Measurements from ENCODE around the gene SIN3B.

Gene SIN3B

GRCh38 chr19:16814526-16815100 is 14.6 kb upstream of the SIN3B start:
- no peak overlapping the region for H3K4me3 ChIP-seq

DNA sequence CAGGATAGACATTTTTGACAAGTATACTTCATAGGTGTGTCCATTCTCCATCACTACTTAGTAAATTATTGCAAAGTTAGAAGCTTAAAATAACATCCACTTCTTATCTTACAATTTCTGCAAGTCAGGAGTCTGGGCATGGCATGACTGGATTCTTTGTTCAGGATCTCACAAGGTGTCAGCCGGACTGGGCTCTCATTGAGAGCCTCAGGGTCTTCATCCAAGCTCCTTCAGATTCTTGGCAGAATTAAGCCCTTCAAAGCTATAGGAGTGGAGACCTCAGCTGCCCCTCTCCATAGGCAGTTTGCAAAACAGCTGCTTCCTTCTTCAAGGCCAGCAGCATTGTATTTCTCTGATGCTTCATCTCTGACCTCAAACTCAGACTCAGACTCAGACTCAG is 9.1 kb upstream of the SIN3B start:
- Histone ChIP-seq H3K9ac (no peak overlapping the region), H3K27ac (no peak overlapping the region), H3K27me3 (no peaks in the 10 kb centered on the region), H3K4me3 (no peak overlapping the region), H3K4me2 (no peak overlapping the region), H4K20me1 (no peaks in the 10 kb centered on the region), H3K36me3 (no peaks in the 10 kb centered on the region), H3K9me3 (replicated peaks in 1 of 11) (no peaks in the 10 kb centered on the region), H3K4me1 (peaks cover 3 to 8% (median 5%) of the 10 kb centered on the region in 10 experiments)
- TF ChIP-seq Cebpa-rat (IDR thresholded peaks at IDR 0.05): no peak

More at GRCh38 chr19:16814526-16815100, 14.6 kb upstream of the SIN3B start:
- Histone ChIP-seq H3K4me2 (no peak overlapping the region), H4K20me1 (no peaks in the 10 kb centered on the region), H3K9ac (no peak overlapping the region), H3K36me3 (no peaks in the 10 kb centered on the region), H3K27me3 (no peaks in the 10 kb centered on the region), H3K27ac (no peak overlapping the region), H3K9me3 (replicated peaks in 1 of 11) (no peaks in the 10 kb centered on the region), H3K4me1 (no peaks in the 10 kb centered on the region)
- TF ChIP-seq Cebpa-rat (IDR thresholded peaks at IDR 0.05): no peak

DNA sequence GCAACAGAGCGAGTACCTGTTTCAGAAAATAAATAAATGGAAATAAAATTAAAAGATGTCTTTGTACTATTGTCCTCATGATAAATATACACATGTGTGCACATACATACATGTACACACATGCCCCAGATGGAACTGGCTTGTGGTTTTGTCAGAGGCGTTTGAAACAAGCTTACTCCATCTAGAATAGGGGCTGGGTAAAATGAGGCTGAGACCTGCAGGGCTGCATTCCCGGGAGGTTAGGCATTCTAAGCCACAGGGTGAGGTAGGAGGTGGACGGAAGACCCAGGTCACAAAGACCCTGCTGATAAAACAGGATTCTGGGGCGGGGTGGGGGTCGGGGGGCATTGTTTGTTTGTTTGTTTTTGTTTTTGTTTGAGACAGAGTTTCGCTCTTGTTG is 8.1 kb upstream of the SIN3B start:
- Histone ChIP-seq H3K27me3 (no peaks in the 10 kb centered on the region), H3K4me3 (no peak overlapping the region), H3K36me3 (no peaks in the 10 kb centered on the region), H3K9ac (no peak overlapping the region), H3K4me2 (no peak overlapping the region), H4K20me1 (no peaks in the 10 kb centered on the region), H3K4me1 (peaks cover 14 to 17% (median 15%) of the 10 kb centered on the region in 10 experiments), H3K9me3 (replicated peaks in 1 of 11) (no peaks in the 10 kb centered on the region), H3K27ac (no peak overlapping the region)
- TF ChIP-seq Cebpa-rat (IDR thresholded peaks at IDR 0.05): no peak

- H3K9me3 ChIP-seq (replicated peaks in 1 of 11): no peaks in the 10 kb centered on the region
- no peak overlapping the region for H3K4me3 ChIP-seq
- peaks cover 14 to 20% (median 17%) of the 10 kb centered on the region in 10 experiments for H3K4me1 ChIP-seq
- no peak overlapping the region for H3K4me2 ChIP-seq
- no peak overlapping the region for H3K9ac ChIP-seq
- H4K20me1 ChIP-seq: no peaks in the 10 kb centered on the region
- no peak overlapping the region for H3K27ac ChIP-seq
- H3K36me3 ChIP-seq: no peaks in the 10 kb centered on the region
- no peaks in the 10 kb centered on the region for H3K27me3 ChIP-seq
- TF ChIP-seq Cebpa-rat (IDR thresholded peaks at IDR 0.05): no peak
These were observed 6.5 kb upstream of the SIN3B start for GRCh38 chr19:16822648-16823047.

DNA sequence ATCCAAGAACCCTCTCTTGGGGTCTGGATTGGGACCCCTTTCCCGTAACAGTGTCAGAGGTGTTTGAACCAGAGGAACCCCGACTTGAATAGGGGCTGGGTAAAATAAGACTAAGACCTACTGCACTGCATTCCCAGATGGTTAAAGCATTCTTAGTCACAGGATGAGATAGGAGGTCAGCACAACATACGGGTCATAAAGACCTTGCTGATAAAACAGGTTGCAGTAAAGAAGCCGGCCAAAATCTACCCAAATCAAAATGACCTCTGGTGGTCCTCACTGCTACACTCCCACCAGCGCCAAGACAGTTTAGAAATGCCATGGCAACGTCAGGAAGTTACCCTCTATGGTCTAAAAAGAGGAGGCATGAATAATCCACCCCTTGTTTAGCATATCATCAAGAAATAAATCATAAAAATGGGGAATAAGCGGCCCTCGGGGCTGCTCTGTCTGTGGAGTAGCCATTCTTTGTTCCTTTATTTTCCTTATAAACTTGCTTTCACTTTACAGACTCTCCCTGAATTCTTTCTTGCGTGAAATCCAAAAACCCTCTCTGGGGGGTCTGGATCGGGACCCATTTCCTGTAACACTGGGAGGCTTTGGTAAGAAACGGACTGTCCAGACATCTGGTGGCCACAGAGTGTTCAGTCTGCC is 4.4 kb upstream of the SIN3B start:
- Histone ChIP-seq H3K9ac (peak overlapping the region in 4 of 11 experiments; percentile 5 to 42 (median 22); a peak in 2 of 22 replicates), H3K4me2 (peak overlapping the region; percentile 32 to 78 (median 63)), H3K36me3 (no peaks in the 10 kb centered on the region), H3K27ac (no peak overlapping the region), H3K4me1 (peaks cover 15 to 24% (median 19%) of the 10 kb centered on the region in 10 experiments), H3K9me3 (replicated peaks in 1 of 11) (peaks cover 0 to 5% (median 0%) of the 10 kb centered on the region in 11 experiments; a peak in 2 of 22 replicates), H3K27me3 (no peaks in the 10 kb centered on the region), H4K20me1 (peaks cover 0 to 2% (median 0%) of the 10 kb centered on the region in 11 experiments; a peak in 2 of 22 replicates), H3K4me3 (no peak overlapping the region; a peak in 3 of 20 replicates)
- no peak for TF ChIP-seq Cebpa-rat (IDR thresholded peaks at IDR 0.05)

DNA sequence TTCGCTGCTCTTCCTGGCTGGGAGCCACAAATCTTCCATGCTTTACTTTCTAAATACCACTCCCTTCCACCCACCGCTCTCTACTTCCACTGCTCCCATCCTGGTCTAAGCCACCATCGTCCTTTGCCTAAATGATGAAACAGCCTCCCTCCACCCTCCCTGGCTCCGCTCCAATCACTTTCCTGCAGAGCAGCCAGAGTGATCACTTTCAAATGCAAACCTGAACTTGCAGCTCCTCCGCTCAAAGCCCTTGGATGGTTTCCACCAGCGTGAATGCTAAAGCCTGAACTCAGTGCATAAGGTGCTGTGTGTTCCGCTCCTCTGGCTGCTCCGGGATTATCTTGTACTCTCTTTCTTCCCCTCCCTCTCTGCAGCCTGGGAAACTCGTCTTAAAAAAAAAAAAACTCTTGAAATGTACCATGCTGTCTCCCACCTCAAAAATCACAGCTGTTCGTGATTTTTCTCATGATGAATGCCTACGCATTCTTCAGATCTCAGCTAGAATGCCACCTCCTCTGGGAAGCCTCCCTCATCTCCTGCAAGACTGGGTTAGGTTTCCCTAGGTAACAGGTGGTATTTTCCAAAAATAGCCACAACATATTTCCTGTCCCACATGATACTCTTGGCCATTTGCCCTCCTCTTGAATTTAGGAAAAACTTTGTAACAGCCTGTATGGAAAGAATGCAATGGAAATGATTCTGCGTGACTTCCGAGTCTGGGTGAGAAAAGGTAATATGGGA is 3.7 kb upstream of the SIN3B start:
- H3K27me3 ChIP-seq: no peaks in the 10 kb centered on the region
- H3K36me3 ChIP-seq: peaks cover 0 to under 1% (median 0%) of the 10 kb centered on the region in 11 experiments; a peak in 2 of 22 replicates
- peaks cover 0 to 5% (median 0%) of the 10 kb centered on the region in 11 experiments; a peak in 2 of 22 replicates for H3K9me3 ChIP-seq (replicated peaks in 1 of 11)
- H3K4me1 ChIP-seq: peaks cover 22 to 31% (median 26%) of the 10 kb centered on the region in 10 experiments
- no peak overlapping the region for H3K27ac ChIP-seq
- H3K9ac ChIP-seq: peak overlapping the region in 4 of 11 experiments; percentile 5 to 42 (median 22); a peak in 2 of 22 replicates
- H3K4me2 ChIP-seq: peak overlapping the region; percentile 32 to 78 (median 63)
- peaks cover 0 to 9% (median 0%) of the 10 kb centered on the region in 11 experiments; a peak in 2 of 22 replicates for H4K20me1 ChIP-seq
- TF ChIP-seq Cebpa-rat (IDR thresholded peaks at IDR 0.05): no peak
- no peak overlapping the region; a peak in 3 of 20 replicates for H3K4me3 ChIP-seq

GRCh38 chr19:16829822-16830289 is 658 bp downstream of the SIN3B start:
- Histone ChIP-seq H3K36me3 (peaks cover 31 to 44% (median 39%) of the 10 kb centered on the region in 11 experiments), H3K4me1 (peaks cover 52 to 67% (median 58%) of the 10 kb centered on the region in 10 experiments), H4K20me1 (peaks cover 0 to 34% (median 4%) of the 10 kb centered on the region in 11 experiments; a peak in 7 of 22 replicates), H3K9ac (peak overlapping the region; percentile 80 to 91 (median 87)), H3K4me3 (peak overlapping the region; percentile 76 to 92 (median 88)), H3K9me3 (replicated peaks in 1 of 11) (peaks cover 0 to 5% (median 0%) of the 10 kb centered on the region in 11 experiments; a peak in 2 of 22 replicates), H3K27ac (peak overlapping the region; percentile 45 to 82 (median 73); a peak in 21 of 22 replicates), H3K4me2 (peak overlapping the region; percentile 88 to 99 (median 97)), H3K27me3 (no peaks in the 10 kb centered on the region)
- no peak for TF ChIP-seq Cebpa-rat (IDR thresholded peaks at IDR 0.05)

- TF ChIP-seq Cebpa-rat (IDR thresholded peaks at IDR 0.05): no peak
- Histone ChIP-seq H3K4me3 (peak overlapping the region; percentile 76 to 92 (median 88); a peak in 19 of 20 replicates), H3K4me2 (peak overlapping the region; percentile 88 to 99 (median 97)), H3K36me3 (peaks cover 31 to 52% (median 47%) of the 10 kb centered on the region in 11 experiments), H3K27me3 (no peaks in the 10 kb centered on the region), H3K27ac (peak overlapping the region in 2 of 11 experiments; percentile 80; a peak in 1 of 22 replicates), H4K20me1 (peaks cover 0 to 39% (median 6%) of the 10 kb centered on the region in 11 experiments; a peak in 8 of 22 replicates), H3K9ac (peak overlapping the region in 8 of 11 experiments; percentile 84 to 91 (median 88); a peak in 12 of 22 replicates), H3K9me3 (replicated peaks in 1 of 11) (peaks cover 0 to 5% (median 0%) of the 10 kb centered on the region in 11 experiments; a peak in 2 of 22 replicates), H3K4me1 (peaks cover 52 to 67% (median 58%) of the 10 kb centered on the region in 10 experiments)
These were observed 1.5 kb downstream of the SIN3B start for GRCh38 chr19:16830679-16831078.

Measured in BLaER1 treated with 17β-estradiol and CSF1 and Interleukin-3, amounts not matched to agents 10 nM and 100 nM (cell line).